Omental fat pad (tissue), 4 donors: Measurements from ENCODE around the gene KIF17. TPM values are rescaled to one million over a fixed set of nuclear protein-coding genes. Genes with fewer than 3 reads are reported as not detected.
"Not testable (repeated sequence)": the region's sequence is repeated elsewhere in the genome, so short reads cannot be mapped to it uniquely, and the experiment has no call there.

Source experiments
- ATAC-seq: fragments of 150-250 bp; one replicate; pipeline ENCODE4 v1.9.1; 2016; ENCODE audit warnings: mild to moderate bottlenecking, moderate library complexity; ENCODE audit not compliant: low FRiP score
- DNase-seq: peaks from one replicate; pipeline ENCODE4 v3.0.0-alpha.2; 2019; ENCODE audit warnings: low spot score
- CTCF ChIP-seq, 3 donors: fragments of 450-650 bp; IDR thresholded peaks; one replicate each; pipeline ENCODE4 v1.5.1; 2016 to 2017; ENCODE audit warnings: antibody characterized with exemption in 3 of 3, mild to moderate bottlenecking in 3 of 3, moderate library complexity in 2 of 3
- total RNA-seq, 4 donors: library from RNA; depleted of rRNA; stranded (reverse); fragments of >200 nt; gene quantifications; one replicate each; pipeline ENCODE4 v1.1.0, GENCODE V29; 2016

KIF17 gene
- total RNA-seq, 4 donors from 2014 or later, result 2.6 to 14.8 (median 4.1) TPM

GRCh38 chr1:20723159-20723536, 5.3 kb upstream of the KIF17 start:
- DNase-seq (no peak), ATAC-seq (no peak)
- TF ChIP-seq CTCF (IDR thresholded peaks at IDR 0.05), result no peak

DNA sequence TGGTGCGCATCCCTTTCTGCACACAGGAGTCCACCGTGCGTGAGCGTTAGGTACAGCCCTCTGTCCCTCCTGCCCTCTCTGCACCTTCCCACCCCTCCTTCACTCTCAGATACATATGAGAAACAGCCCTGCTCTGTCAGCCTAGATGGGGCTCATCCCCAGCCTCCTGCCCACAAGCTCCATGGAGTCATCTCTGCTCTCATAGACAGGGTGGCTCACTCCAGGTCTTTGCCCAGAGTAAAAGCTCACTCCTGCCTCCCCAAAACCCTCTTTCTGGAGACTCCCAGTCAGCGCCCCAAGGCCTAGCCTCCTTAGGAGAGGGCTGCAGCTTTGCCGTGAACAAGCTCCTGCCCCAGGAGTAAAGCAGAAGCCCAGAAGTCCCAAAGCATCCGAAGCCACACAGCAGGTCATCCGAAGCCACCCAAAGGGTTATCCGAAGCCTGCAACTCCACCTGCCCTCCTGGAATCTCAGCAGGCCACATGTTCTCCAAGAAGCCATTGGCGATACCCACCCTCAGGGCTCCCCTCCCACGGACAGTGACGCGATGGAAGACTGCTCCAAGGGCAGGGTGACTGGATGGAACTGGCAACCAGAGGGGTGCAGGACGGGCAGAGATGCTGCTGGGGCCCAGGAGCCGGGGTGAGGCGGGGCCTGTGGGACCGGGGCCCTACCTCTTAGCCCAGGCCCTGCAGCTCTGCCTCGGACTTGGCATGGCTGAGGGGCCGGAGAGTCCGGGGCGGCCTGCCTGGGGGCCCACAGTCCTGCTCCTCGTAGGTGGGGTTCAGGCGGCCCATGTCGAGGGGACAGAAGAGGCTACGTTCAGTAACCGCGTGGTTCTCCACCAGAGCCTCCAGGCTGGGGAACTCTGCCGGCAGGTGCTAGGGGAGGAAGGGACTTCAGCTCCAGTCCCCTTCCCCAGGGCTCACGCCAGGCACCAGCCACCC, 3.6 kb upstream of the KIF17 start:
- ATAC-seq (no peak), DNase-seq (no peak)
- TF ChIP-seq CTCF (IDR thresholded peaks at IDR 0.05), result no peak

DNA sequence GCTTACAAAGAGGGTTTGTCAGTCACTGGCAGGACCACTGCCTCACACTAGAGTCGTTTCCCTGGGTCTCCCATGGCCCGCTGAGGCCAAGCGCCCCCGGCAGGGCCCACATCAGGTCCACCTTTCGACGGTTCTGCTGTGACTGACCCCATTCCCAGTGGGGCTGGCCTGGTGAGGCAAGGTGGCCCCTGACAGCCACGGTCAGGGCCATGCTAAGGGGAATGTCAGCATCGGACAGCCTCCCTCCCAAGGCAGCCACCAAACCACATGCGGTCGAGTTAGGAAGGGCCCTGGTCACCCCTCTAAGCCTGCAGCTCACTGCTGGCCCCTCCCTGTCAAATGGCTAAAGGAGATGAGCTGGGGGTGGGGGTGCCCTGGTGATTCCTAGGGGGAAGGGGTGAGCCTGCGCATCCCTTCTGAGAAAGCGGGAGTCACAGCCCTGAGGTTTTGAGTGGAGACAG, 2.9 kb upstream of the KIF17 start:
- no peak for ATAC-seq
- no peak for DNase-seq
- no peak for TF ChIP-seq CTCF (IDR thresholded peaks at IDR 0.05)

DNA sequence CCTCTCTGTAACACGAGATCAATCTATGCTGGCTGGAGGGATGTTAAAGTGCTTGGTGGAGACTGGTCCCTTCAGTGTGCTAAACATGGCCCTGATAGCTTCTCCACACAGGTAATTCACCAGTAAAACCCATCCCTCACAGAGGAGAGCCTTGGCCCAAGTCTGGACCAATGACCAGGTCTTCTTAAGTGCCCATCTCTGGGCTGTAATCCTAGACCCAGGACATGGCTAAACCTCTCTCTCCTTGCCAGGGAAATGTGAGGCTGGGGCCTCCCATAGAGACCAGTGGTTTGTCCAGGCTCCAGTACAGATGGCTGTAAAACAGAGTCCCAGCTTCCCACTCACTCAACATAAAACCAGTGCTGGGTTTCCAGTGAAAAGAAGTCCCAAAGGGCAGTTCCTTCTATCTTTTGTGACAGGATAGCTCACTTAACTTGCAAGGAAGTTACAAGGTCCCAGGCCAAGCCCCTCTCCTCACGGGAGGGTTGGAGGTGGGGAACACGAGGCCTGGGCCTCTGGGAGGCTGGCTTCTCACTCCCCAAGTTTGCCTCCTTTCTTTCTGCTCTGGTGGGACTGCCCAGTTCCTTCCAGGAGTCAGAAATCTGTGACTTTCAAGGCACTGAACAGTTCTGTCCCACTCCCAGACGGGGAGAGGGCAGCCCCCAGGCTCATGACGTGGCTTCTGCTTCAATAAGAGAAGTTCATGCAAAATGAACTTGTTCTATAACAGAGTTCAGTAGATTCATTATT, 2.2 kb upstream of the KIF17 start:
- TF ChIP-seq CTCF (IDR thresholded peaks at IDR 0.05), result no peak
- DNase-seq, result no peak
- no peak for ATAC-seq

DNA sequence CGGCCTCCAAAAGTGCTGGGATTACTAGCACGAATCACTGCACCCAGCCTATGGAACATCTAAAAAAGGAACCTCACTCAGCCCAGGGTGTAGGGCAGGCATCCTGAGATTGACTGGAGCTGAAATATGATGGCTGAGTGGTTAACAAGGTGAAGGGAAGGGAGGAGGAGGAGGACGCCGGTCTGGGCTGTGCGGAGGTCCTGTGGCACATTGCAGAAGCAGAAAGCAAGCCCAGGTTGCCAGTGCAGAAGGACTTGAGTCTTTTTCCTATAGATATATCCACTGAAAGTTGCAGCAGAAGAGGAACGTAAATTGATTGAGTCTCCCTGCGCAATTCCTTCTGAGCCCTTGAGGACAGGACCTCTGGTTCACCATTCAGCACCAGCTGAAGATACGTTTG, 1.5 kb upstream of the KIF17 start:
- ATAC-seq (no peak), DNase-seq (no peak)
- no peak for TF ChIP-seq CTCF (IDR thresholded peaks at IDR 0.05)

GRCh38 chr1:20718343-20718882, 606 bp upstream of the KIF17 start:
- ATAC-seq, DNase-seq: not testable (repeated sequence)

GRCh38 chr1:20716232-20716631, 1.6 kb downstream of the KIF17 start:
- DNase-seq, result no peak
- TF ChIP-seq CTCF (IDR thresholded peaks at IDR 0.05), result no peak
- ATAC-seq, result no peak
